Effector CD4-positive, alpha-beta T cell (primary cell): ENCODE results near the gene NPC1L1. TPM values are rescaled to one million over a fixed set of nuclear protein-coding genes. Genes with fewer than 3 reads are reported as not detected.

Source experiments
- DNase-seq: peaks from one replicate; pipeline ENCODE4 v3.0.0-alpha.2; 2020
- total RNA-seq: gene quantifications from one replicate; lab custom pipeline; 2026; lab: John Stamatoyannopoulos, UW

The NPC1L1 gene
- not detected for total RNA-seq

DNA sequence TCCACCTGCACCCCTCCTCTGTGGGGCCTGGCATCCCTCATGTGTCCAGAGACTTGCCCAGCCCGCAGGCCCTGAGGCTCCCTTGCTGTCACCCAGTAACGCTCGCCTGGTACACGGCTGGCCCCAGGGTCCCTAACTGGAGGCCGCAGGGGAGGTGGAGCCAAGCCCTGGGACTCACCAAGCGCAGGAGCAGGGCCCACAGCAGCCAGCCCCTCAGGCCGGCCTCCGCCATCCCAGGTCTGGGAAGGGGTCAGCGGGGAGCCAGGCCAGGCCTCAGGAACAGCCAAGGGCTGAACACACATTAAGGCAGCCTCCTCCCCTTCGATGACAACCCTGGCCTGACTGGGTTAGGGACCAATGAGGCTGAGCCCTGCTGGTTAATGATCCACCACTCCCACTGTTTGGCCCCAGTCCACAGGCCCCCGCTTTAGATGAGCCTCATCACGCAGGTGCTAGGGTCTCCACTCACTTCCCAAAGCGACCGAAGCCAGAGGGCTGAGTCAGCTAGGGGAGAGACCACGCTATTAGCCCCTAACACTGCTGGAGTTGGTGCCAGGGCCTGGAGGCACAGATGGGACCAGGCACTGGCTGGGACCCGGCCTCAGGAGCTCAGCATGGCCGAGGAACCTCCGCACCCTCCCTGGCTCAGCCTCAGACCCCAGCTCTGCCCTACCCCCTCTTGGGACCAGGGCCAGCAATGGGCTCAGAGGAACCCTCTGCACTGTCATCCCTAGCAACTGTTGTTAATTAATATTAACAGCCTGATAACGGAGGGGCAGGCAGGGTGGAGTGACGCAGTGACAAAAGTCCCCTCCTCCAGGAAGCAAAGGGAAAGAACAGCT is at the start of gene NPC1L1:
TSS of gene NPC1L1 (minus strand) at position 303 of the 842 bp plus-strand sequence. CDS start at position 232, 71 bp downstream.
- no peak for DNase-seq

DNA sequence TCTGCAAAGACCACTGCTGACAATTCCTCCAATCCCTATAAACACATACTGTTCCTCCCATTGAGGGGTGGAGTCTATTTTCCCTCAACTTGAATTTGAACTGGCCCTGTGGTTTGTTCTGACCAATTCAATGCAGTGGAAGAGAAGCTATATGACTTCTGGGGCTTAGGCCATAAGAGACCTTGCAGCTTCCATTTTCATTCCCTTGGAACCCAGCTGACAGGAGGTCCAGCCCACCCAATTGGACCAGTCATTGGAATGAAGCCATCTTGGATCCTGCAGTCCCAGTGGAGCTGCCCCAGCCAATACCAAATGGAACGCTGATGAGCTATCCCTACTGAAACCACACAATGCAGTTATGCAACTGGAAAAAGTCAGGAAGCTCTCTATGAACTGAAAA is 49.8 kb upstream of the NPC1L1 start:
- no peak for DNase-seq

GRCh38 chr7:44587843-44588711 is 46.9 kb upstream of the NPC1L1 start:
- DNase-seq, result peak; percentile 48

GRCh38 chr7:44583146-44583865 is 42.2 kb upstream of the NPC1L1 start:
- DNase-seq, result no peak

DNA sequence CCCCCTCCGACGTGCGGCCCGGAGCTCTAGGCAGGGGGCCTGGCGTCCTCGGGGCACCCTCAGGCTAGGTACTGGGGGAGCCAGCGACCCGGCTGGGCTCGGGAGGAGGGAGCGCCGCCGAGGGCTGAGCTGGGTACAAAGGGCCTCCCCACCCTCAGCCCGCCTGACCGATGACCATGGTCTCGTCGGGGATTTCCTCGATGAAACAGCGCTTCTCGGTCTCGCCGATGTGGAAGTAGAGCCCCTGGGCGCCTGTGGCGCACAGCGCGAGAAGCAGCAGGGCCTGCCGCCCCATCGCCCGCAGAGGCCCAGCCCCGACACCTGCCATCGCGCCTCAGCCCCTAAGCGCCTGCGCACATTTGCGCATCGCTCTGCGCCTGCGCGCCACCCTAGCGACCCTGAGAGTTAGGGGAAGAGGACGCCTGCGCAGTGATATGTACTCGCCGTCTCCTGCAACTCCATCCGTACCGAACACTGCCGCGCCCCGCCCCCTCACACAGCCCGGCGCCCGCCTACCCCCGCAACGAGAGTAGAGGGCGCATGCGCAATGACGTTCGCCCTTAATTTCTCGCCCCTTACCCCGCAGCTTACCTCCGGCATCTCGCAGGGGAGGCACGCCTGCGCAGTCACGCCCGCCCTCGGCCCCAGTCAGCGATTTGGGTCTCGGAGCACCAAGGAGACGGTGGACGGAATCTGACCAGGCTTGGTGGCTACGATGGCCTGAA is 40.9 kb upstream of the NPC1L1 start, which contains the start of gene TMED4:
TSS of gene TMED4 (minus strand) at position 353 of the 725 bp plus-strand sequence. CDS start at position 328, 25 bp downstream.
- peak; percentile 100 for DNase-seq

- DNase-seq, result peak; percentile 19
Observed at GRCh38 chr7:44580945-44581878, 40.1 kb upstream of the NPC1L1 start.

DNA sequence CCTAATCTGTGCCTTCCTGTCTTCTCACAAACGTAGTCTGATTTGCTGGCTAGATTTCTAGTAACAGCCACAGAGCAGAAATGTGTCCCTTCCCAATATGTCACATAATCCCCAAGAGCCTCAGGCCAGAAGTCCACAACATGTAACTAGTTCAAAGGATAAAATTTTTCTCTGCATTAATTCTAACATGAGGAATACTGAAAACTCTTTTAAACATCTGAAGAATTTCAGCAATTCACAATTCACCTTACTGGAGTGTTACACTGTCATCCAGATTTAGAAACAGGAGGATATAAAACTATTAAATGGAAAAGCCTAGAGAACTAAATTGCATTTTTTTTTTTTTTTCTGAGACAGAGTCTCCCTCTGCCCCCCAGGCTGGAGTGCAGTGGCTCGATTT is 35.1 kb upstream of the NPC1L1 start:
- no peak for DNase-seq

DNA sequence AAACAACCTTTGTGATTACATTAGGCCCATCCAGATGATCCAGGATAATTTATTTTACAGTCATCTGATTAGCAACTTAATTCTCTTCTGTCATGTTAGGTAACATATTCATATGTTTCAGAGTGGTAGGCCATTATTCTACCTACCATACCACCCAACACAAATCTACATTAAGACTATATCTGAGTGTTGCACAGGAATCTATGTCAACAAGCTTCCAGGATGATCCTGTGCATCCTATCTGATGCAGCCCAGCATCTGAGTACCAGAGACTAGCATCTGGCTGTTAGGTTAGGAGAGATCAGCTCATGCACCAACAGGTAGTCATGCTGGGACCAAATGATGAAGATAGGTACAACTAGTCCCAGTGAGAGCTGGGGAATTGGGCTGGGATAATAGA is 33.9 kb upstream of the NPC1L1 start:
- DNase-seq, result no peak

DNA sequence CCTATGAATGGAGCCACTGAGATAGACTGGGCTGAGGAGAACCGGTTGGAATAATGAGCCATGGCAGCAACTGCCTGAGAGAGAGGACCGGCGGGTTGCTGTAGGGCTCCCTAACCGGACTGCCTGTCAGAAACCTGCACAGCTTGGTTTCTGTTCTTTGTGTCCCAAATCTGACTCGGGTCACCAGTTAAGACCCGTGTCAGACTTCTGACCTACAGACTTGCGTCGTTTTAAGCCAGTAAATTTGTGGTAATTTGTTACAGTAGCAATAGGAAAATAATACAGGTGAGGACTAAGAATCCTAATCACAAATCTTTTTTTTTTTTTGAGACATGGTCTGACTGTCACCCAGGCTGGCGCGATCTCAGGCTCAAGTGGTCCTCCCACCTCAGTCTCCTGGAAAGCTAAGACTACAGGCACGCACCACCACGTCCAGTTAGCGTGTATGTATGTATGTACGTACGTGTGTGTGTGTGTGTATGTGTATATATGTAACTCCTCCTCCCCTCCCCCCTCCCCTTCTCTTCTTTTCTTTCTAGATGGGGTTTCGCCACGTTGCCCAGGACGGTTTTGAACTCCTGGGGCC is 33.2 kb upstream of the NPC1L1 start:
- no peak for DNase-seq

DNA sequence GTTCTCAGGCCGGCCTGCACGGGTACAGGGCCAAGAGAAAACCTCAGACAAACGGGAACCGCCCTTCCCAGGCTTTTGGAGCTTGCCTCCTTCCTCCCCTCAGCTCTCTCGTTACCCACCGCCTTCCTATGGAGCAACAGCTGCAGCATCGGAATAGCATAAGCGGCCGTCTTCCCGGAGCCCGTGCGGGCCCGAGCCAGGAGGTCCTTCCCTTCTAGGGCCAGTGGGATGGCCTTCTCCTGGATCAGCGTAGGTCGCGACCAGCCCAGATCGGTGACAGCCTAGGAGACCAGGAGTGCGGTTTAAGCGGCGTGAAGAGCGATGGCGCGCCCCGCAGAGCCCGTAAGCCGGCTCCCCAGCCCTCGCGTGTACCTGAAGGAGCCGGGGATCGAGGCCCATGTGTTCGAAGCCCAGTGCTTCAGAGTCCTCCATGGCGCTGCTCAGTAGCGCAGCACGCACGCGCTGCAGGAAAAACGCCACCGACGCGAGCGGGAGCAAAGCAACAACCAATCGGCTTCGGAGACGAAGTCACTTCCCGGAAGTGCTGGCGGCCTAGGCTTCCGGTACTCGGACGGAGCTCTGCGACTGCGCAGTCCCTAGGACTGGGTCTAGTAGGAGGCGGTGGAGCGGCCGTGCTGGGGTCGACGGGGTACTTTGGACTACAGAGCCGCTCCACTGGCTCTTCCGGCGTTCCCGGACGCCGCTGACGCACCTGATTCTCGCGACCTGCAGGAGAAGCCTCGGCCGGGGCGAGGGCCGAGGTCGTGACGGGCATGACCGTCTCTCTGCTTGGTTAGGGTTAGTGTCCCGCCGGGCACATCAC is 32.5 kb upstream of the NPC1L1 start, which contains the start of gene DDX56:
TSS of gene DDX56 (minus strand) at position 445 of the 823 bp plus-strand sequence. CDS start at position 432, 13 bp downstream.
- DNase-seq, result peak; percentile 92

DNA sequence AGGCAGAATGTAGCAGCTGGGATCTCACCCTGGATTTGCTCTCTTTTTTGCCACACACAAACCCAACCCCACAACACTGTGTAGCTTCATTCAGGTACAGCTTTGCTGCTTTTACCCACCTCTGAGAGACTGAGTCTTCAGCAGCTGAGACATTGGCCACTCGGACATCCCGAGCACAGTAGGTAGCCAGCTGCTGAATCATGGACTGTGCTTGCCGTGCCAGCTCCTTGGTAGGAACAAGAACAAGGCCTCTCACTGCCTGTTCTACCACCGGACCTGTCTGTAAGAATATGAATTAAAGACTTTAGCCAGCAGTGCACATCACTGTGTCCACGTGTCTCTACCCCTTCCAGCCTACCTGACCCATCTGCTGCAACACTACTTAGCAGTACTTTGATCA is 31.6 kb upstream of the NPC1L1 start:
- no peak for DNase-seq

DNA sequence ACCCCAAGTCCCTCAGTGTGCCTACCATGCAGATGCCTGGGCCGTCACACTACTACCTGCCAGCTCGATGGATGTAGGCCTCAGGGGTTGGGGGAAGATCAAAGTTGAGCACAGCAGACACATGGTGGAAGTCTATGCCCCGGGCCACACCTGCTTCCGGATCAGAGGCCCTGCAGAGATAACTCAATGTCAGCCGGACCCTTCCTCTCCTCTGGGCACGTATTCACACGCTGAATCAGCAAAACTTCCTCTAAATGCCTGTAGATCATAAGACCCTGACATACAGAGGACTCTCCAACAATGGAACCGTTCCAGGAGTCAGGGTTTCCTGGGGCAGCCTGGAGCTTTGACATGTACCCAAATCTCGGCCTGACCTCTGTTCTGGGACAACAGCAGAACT is 28.8 kb upstream of the NPC1L1 start:
- no peak for DNase-seq

GRCh38 chr7:44568771-44569560 is 27.8 kb upstream of the NPC1L1 start:
- no peak for DNase-seq

GRCh38 chr7:44567884-44568283 is 26.8 kb upstream of the NPC1L1 start:
- no peak for DNase-seq

DNA sequence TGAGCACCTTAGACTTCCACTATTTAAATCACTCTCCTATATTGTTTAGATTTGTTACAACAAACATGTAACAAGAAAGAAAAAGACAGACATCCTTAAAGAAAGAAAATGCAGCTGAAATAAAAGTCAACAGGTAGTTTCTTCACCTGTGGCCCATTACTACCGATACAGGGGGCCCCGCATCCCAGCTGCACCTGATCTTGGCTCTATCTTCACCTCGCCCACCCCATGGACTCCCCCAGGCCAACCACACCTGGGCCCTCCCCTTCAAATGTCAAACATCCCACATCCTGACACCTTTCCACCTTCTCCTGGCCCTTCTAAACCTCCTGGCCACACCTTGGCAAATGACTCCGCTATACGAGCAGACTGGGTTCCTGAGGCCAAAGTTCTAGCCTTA is 25.6 kb upstream of the NPC1L1 start:
- DNase-seq, result no peak

- DNase-seq, result no peak
Observed at GRCh38 chr7:44565795-44566559, 24.8 kb upstream of the NPC1L1 start.

GRCh38 chr7:44565097-44565794 is 24.1 kb upstream of the NPC1L1 start:
- peak; percentile 47 for DNase-seq
